C4-2B (cell line): ENCODE data around the gene DCTPP1.
A peak's percentile ranks its signal among the peaks of the same experiment; 100 is the strongest.

Experiments
- CTCF ChIP-seq: fragments of 450-650 bp; conservative IDR thresholded peaks from 2 replicates; pipeline ENCODE4 v1.5.1; 2017; ENCODE audit warnings: mild to moderate bottlenecking
- ZFX ChIP-seq: fragments of 450-650 bp; IDR thresholded peaks from 2 replicates; pipeline ENCODE4 v1.6.1; 2017

- TF ChIP-seq CTCF = peak; percentile 37
- peak; percentile 63; the same call in 1 of the 2 replicates for TF ChIP-seq ZFX
Measured at GRCh38 chr16:30430428-30430970, 669 bp upstream of the DCTPP1 start.
